CD4-positive, alpha-beta T cell (primary cell): ENCODE results near the gene SLC16A11. TPM values are rescaled to one million over a fixed set of nuclear protein-coding genes. Genes with fewer than 3 reads are reported as not detected.
A peak's percentile ranks its signal among the peaks of the same experiment; 100 is the strongest.

Source experiments
- ATAC-seq: fragments of 200-7000 bp; cut with Tn5 transposase; one replicate; pipeline ENCODE4 v1.10.0; 2022; ENCODE audit warnings: mild to moderate bottlenecking; ENCODE audit not compliant: poor library complexity
- CTCF ChIA-PET: fragments of 350-600 bp; sonication (Branson Sonifier 250); formaldehyde crosslinking; loops from one replicate; lab custom pipeline; 2021; ENCODE audit warnings: antibody characterized with exemption, inconsistent platforms; lab: Charles Lee
- POLR2A ChIA-PET: fragments of 350-600 bp; sonication (Branson Sonifier 250); formaldehyde crosslinking; loops from one replicate; lab custom pipeline; 2021; ENCODE audit warnings: antibody characterized with exemption, inconsistent platforms; lab: Charles Lee
- DNase-seq, 14 experiments: peaks; one replicate each; pipeline ENCODE4 v3.0.0-alpha.2; 2013 to 2020; ENCODE audit warnings: mixed read lengths in 2 of 14
- H3K27ac ChIP-seq, 2 donors: one replicate each; pipeline versions ENCODE4 v1.5.1 to v1.7.0; 2013; ENCODE audit warnings: low read length in 2 of 2, low read depth in 1 of 2, mild to moderate bottlenecking in 1 of 2
- H3K27me3 ChIP-seq, 2 experiments: 1 replicate in 1 of 2; 2 replicates in 1 of 2; pipeline versions ENCODE4 v1.6.1 to v1.7.0; 2013; ENCODE audit warnings: low read length in 2 of 2, control low read depth in 1 of 2, mild to moderate bottlenecking in 1 of 2, moderate library complexity in 1 of 2; ENCODE audit not compliant: insufficient read depth in 2 of 2, control insufficient read depth in 1 of 2
- H3K36me3 ChIP-seq: one replicate; pipeline ENCODE4 v1.6.1; 2013; ENCODE audit warnings: low read length, control low read depth; ENCODE audit not compliant: insufficient read depth
- H3K4me1 ChIP-seq: one replicate; pipeline ENCODE4 v1.6.1; 2013; ENCODE audit warnings: low read length, control low read depth; ENCODE audit not compliant: insufficient read depth
- H3K4me3 ChIP-seq: one replicate; pipeline ENCODE4 v1.5.1; 2013; ENCODE audit warnings: mild to moderate bottlenecking, low read length, moderate library complexity
- H3K9me3 ChIP-seq, 2 experiments: 1 replicate in 1 of 2; 2 replicates in 1 of 2; pipeline versions ENCODE4 v1.6.1 to v1.7.0; 2013; ENCODE audit warnings: low read length in 2 of 2, mild to moderate bottlenecking in 2 of 2, control low read depth in 1 of 2, moderate library complexity in 1 of 2; ENCODE audit not compliant: control insufficient read depth in 1 of 2, insufficient read depth in 1 of 2
- H3K27ac Mint-ChIP-seq: one replicate; pipeline ENCODE4 v1.8.0; 2020; ENCODE audit warnings: mixed read lengths
- H3K27me3 Mint-ChIP-seq: one replicate; pipeline ENCODE4 v1.8.0; 2021; ENCODE audit warnings: mixed read lengths
- H3K36me3 Mint-ChIP-seq: one replicate; pipeline ENCODE4 v1.8.0; 2021; ENCODE audit warnings: low read depth, mixed read lengths
- H3K4me1 Mint-ChIP-seq: one replicate; pipeline ENCODE4 v1.8.0; 2021; ENCODE audit warnings: low read depth, mixed read lengths
- H3K4me3 Mint-ChIP-seq: one replicate; pipeline ENCODE4 v1.8.0; 2020; ENCODE audit warnings: mild to moderate bottlenecking, mixed read lengths
- H3K9me3 Mint-ChIP-seq: one replicate; pipeline ENCODE4 v1.8.0; 2020; ENCODE audit warnings: mixed read lengths
- intact Hi-C, 2 experiments: fragments of 100-400 bp; cut with DNase I in 1 of 2; cut with micrococcal nuclease in 1 of 2; formaldehyde crosslinking; loops; one replicate each; pipeline versions ENCODE4 v1.15.1 to v1.9.0; 2023 to 2025; cut with DNase I, micrococcal nuclease
- total RNA-seq, 174 experiments: library from RNA in 2 of 174; stranded (reverse) in 2 of 174; gene quantifications; one replicate each; pipeline ENCODE4 v1.2.3 and lab custom pipeline; 2021 to 2026
- TF ChIP-seq, protein P1 (sequence below): fragments of 200-600 bp; IDR thresholded peaks from one replicate; pipeline ENCODE4 v1.8.0; 2022; ENCODE audit warnings: antibody characterized with exemption, mild to moderate bottlenecking

SLC16A11 gene
- total RNA-seq, 2 experiments from 2014 or later: 1.1 to 1.4 TPM

DNA sequence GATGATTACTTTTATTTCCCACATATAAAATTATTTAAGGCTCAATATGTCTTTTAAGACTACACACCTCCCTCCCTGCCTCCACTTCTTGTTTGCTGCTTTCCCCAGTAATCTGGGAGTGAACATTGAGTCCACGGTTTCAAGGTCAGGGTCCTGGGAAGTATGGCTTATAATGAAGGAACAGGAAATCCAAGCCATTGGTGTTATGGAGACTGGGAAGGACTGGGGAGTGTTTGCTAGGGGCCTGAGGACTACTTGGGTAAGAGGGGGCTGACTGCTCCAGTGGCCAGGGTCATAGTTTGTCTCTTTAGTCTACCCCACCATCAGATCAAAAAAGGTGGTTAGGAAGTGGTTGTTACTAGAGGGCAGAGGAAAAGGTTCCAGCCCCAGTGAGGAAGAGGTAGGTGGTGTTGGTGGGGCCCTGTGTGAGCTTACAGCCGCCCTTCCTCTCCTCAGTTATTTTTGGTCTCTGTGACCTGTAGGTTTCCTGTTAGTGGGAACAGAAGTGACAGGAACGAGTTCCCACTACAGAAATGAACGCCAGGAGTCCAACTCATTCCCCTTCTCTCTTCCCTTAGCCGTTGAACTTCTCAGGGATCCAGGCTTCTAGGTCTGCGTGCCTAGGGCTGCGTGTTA is 8.8 kb downstream of the SLC16A11 start:
- H3K4me1 ChIP-seq: peaks cover 61% of the 10 kb centered on the region
- Mint-ChIP-seq H3K9me3 (no peaks in the 10 kb centered on the region), H3K4me1 (peaks cover 69% of the 10 kb centered on the region), H3K27me3 (no peaks in the 10 kb centered on the region), H3K36me3 (peaks cover 8% of the 10 kb centered on the region), H3K4me3 (peak overlapping the region; percentile 91), H3K27ac (peak overlapping the region; percentile 99)
- ATAC-seq (peak; percentile 28), DNase-seq (peak in 5 of 14 experiments; percentile 27 to 87 (median 60))
- TF ChIP-seq, protein P1, sequence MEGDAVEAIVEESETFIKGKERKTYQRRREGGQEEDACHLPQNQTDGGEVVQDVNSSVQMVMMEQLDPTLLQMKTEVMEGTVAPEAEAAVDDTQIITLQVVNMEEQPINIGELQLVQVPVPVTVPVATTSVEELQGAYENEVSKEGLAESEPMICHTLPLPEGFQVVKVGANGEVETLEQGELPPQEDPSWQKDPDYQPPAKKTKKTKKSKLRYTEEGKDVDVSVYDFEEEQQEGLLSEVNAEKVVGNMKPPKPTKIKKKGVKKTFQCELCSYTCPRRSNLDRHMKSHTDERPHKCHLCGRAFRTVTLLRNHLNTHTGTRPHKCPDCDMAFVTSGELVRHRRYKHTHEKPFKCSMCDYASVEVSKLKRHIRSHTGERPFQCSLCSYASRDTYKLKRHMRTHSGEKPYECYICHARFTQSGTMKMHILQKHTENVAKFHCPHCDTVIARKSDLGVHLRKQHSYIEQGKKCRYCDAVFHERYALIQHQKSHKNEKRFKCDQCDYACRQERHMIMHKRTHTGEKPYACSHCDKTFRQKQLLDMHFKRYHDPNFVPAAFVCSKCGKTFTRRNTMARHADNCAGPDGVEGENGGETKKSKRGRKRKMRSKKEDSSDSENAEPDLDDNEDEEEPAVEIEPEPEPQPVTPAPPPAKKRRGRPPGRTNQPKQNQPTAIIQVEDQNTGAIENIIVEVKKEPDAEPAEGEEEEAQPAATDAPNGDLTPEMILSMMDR: no peak
- no peaks in the 10 kb centered on the region for H3K27me3 ChIP-seq
- H3K36me3 ChIP-seq: no peaks in the 10 kb centered on the region
- CTCF ChIA-PET: interaction anchor here (0.7 to 2.4 kb wide), 7 partner anchors 11 to 261 kb away, joined by 3 to 18 read pairs (median 4); no protein-coding TSS in a partner anchor
- peak overlapping the region; percentile 99 for H3K4me3 ChIP-seq
- H3K9me3 ChIP-seq: no peaks in the 10 kb centered on the region
- intact Hi-C loops: loop anchor here (1.0 to 10.0 kb wide), 6 partner anchors 13 to 1862 kb away; partner anchors contain the start of genes CYB5D1 (in 1 of the 2), NAA38 (in 1 of the 2), POLR2A (in 1 of the 2) and SLC35G6 (in 1 of the 2)
- H3K27ac ChIP-seq: peak overlapping the region; percentile 84 to 93
- POLR2A ChIA-PET: interaction anchor here (0.8 to 2.2 kb wide), 33 partner anchors 9 to 1549 kb away, joined by 3 to 65 read pairs (median 5); partner anchors contain the start of genes ACADVL, ACAP1, BCL6B and C17orf100

DNA sequence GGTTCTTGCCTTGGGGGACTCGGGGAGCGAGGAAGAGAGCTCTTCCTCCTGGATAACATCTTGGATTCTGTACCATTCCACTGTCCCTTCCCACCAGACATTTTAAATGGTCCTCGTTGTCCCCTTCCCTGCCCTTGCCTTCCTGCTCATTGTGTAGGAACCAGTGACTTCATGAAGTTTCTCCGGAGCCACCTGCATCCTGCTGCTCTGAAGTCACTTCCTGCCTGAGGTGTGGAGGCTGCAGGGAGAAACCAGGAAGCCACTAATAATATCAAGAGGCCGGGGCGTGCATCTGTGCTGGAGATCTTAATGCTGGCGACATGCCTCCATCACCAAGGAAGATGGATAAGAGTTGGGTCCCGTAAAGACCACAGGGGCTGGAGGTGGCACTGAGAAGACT is 14.2 kb downstream of the SLC16A11 start:
- Mint-ChIP-seq H3K27ac (peak overlapping the region; percentile 84), H3K4me3 (peak overlapping the region; percentile 78), H3K27me3 (no peaks in the 10 kb centered on the region), H3K36me3 (no peaks in the 10 kb centered on the region), H3K4me1 (peaks cover 51% of the 10 kb centered on the region), H3K9me3 (no peaks in the 10 kb centered on the region)
- DNase-seq: peak in 7 of 14 experiments; percentile 15 to 82 (median 64)
- Histone ChIP-seq H3K9me3 (no peaks in the 10 kb centered on the region), H3K27me3 (no peaks in the 10 kb centered on the region), H3K36me3 (no peaks in the 10 kb centered on the region), H3K4me3 (peak overlapping the region; percentile 21), H3K4me1 (peaks cover 39% of the 10 kb centered on the region), H3K27ac (peak overlapping the region; percentile 38 to 47)
- ChIA-PET CTCF (interaction anchor here (0.7 kb wide), 1 partner anchor 13 kb away, joined by 3 read pairs; no protein-coding TSS in a partner anchor), POLR2A (no interaction called here)
- TF ChIP-seq, protein P1: no peak
- intact Hi-C loops: loop anchor here in 1 of 2 experiments (5.0 to 10.0 kb wide), 2 partner anchors 825 to 1868 kb away; partner anchors contain the start of genes CYB5D1, NAA38 and TMEM88
- ATAC-seq: peak; percentile 93

DNA sequence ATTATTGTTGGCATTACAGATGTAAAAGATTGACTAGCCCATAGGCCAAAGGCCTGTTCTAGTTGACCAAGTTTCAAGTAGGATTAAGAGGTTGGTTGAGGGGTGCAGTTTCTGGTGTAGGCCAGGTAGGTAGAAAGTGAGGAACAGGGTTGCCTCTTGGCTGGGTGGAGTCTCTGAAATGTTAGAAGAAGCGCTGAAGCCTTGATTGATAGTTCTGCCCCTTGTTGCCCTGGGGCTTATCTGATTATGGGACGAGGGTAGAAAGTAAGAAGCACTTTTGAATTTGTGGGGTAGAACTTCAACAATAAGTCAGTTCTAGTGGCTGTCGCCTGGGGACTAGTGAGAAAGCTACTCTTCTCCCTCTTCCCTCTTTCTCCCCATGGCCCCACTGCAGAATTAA is 14.8 kb downstream of the SLC16A11 start:
- Histone ChIP-seq H3K4me3 (no peak overlapping the region), H3K36me3 (no peaks in the 10 kb centered on the region), H3K9me3 (no peaks in the 10 kb centered on the region), H3K4me1 (peaks cover 38% of the 10 kb centered on the region), H3K27me3 (no peaks in the 10 kb centered on the region), H3K27ac (peak overlapping the region in 1 of 2 donors; percentile 11)
- peak overlapping the region; percentile 66 for H3K4me3 Mint-ChIP-seq
- ATAC-seq (no peak), DNase-seq (no peak)
- TF ChIP-seq, protein P1: no peak
- no peaks in the 10 kb centered on the region for H3K36me3 Mint-ChIP-seq
- intact Hi-C loops: no loop called here
- ChIA-PET CTCF (no interaction called here), POLR2A (no interaction called here)
- H3K4me1 Mint-ChIP-seq: peaks cover 48% of the 10 kb centered on the region
- H3K9me3 Mint-ChIP-seq: no peaks in the 10 kb centered on the region
- peak overlapping the region; percentile 84 for H3K27ac Mint-ChIP-seq
- H3K27me3 Mint-ChIP-seq: no peaks in the 10 kb centered on the region
